Measurements from ENCODE around the gene SLC8A2. TPM values are rescaled to one million over a fixed set of nuclear protein-coding genes. Genes with fewer than 3 reads are reported as not detected.

SLC8A2 gene
- total and polyA plus RNA-seq, 2 donors (not counting 1 experiment from before 2014, with no cell fraction given): 0.07 TPM; not detected in 1

DNA sequence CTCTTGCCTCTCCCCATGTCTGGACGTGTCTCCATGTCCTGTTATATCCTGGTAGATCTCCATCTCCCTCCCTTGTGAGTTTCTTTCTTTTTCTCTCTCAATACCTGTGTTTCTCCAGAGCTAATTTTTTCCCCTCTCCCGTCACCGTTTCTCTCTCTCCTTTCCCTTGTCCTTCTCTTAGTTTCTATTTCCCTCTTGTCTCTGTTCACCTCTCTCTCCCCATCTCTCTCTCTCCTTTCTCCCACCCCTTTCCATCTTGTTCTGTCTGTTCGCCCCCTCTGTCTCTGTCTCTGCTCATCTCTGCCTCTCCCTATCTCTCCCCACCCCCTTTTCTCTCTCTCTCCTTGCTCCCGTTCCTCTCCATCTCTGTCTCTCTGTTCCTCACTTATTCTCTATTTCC is 13.0 kb downstream of the SLC8A2 start:
- H3K4me3 Mint-ChIP-seq: no peak overlapping the region
- no peak overlapping the region for H3K27ac Mint-ChIP-seq
- Histone ChIP-seq H3K4me2 (replicated peaks; ENCODE audit: low read depth, low read length, poor library complexity, severe bottlenecking) (no peak overlapping the region), H3K4me1 (ENCODE audit: control insufficient read depth in 2 of 2, insufficient read depth in 2 of 2, low read length in 2 of 2) (no peaks in the 10 kb centered on the region), H3K4me3 (ENCODE audit: control extremely low read depth in 1 of 5, extremely low read depth in 1 of 5, insufficient read depth in 1 of 5, low read depth in 2 of 5, low read length in 4 of 5) (no peak overlapping the region), H3K9ac (ENCODE audit: low read length) (no peak overlapping the region), H3K27me3 (replicated peaks in 1 of 4; ENCODE audit: control extremely low read depth in 1 of 4, control insufficient read depth in 3 of 4, insufficient read depth in 4 of 4, low read length in 3 of 4) (peaks cover 0 to 48% (median 25%) of the 10 kb centered on the region in 4 experiments), H3K79me2 (ENCODE audit: control insufficient read depth, insufficient read depth, low read length) (no peaks in the 10 kb centered on the region), H3K9me3 (ENCODE audit: control extremely low read depth in 1 of 3, control insufficient read depth in 2 of 3, insufficient read depth in 1 of 3, low read length in 2 of 3) (peaks cover 0 to 14% (median 6%) of the 10 kb centered on the region in 3 donors), H2AFZ (ENCODE audit: insufficient read depth, low read depth, low read length, poor library complexity, severe bottlenecking) (no peak overlapping the region), H3K36me3 (replicated peaks in 1 of 2; ENCODE audit: control extremely low read depth in 1 of 2, control insufficient read depth in 1 of 2, extremely low read depth in 1 of 2, insufficient read depth in 2 of 2, low read length in 1 of 2) (no peaks in the 10 kb centered on the region), H4K20me1 (ENCODE audit: control insufficient read depth, insufficient read depth, low read length, poor library complexity, severe bottlenecking) (no peaks in the 10 kb centered on the region), H3K27ac (ENCODE audit: low read length in 2 of 2) (no peak overlapping the region)
- peaks cover 4% of the 10 kb centered on the region for H3K9me3 Mint-ChIP-seq (ENCODE audit: insufficient read depth)
- CTCF ChIA-PET: no interaction called here
- WGBS (ENCODE audit: insufficient coverage): 36% methylated on average over 5 of the region's 5 CpGs
- POLR2A ChIA-PET: no interaction called here
- no peak for TF ChIP-seq EZH2 (IDR thresholded peaks at IDR 0.05; ENCODE audit: borderline replicate concordance, insufficient read depth, low read depth, low read length, poor library complexity, severe bottlenecking)
- TF ChIP-seq, protein P1, sequence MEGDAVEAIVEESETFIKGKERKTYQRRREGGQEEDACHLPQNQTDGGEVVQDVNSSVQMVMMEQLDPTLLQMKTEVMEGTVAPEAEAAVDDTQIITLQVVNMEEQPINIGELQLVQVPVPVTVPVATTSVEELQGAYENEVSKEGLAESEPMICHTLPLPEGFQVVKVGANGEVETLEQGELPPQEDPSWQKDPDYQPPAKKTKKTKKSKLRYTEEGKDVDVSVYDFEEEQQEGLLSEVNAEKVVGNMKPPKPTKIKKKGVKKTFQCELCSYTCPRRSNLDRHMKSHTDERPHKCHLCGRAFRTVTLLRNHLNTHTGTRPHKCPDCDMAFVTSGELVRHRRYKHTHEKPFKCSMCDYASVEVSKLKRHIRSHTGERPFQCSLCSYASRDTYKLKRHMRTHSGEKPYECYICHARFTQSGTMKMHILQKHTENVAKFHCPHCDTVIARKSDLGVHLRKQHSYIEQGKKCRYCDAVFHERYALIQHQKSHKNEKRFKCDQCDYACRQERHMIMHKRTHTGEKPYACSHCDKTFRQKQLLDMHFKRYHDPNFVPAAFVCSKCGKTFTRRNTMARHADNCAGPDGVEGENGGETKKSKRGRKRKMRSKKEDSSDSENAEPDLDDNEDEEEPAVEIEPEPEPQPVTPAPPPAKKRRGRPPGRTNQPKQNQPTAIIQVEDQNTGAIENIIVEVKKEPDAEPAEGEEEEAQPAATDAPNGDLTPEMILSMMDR (IDR thresholded peaks at IDR 0.05): no peak
- intact Hi-C loops (cut with micrococcal nuclease): no loop called here
- no peak for DNase-seq
- no peaks in the 10 kb centered on the region for H3K4me1 Mint-ChIP-seq
- H3K27me3 Mint-ChIP-seq: peaks cover 33% of the 10 kb centered on the region
- no peak for ATAC-seq (ENCODE audit: low read depth)

DNA sequence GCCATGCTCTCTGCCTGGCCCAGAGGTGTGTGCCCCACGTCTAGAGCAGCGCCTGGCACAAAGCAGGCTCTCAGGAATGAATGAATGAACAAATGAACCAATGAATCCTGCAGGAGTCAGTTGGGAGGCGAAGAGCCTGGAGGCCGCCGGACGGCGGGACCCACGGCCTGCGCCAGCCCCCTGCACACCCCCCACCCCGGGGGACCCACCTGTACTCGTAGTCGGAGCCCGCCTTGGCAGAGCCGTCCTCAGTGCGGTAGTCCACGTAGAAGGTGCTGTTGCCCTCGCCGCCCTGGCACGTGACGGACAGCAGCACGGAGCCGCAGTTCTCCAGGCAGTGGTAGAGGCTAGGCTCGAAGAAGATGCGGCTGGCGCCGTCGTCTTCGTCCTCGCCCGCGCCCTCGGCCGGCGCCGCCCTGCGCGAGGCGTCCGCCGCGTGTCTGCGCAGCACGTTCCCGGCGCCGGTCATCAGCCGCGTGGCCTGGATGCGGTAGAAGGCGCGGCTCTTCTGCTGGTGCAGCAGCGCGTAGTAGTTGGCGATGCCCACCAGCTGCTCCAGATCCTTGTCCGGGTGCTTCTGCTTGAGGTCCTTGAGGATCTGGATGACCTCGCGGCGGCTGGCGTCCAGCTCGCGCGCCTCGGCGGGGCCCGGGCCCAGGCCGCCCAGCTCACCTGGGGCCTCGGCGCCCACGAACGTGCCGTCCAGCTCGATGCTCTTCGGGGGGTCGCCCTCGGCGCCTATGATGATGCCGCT is 14.8 kb downstream of the SLC8A2 start:
- Mint-ChIP-seq H3K9me3 (ENCODE audit: insufficient read depth) (peaks cover 4% of the 10 kb centered on the region), H3K4me1 (no peaks in the 10 kb centered on the region), H3K27me3 (peaks cover 29% of the 10 kb centered on the region), H3K27ac (no peak overlapping the region), H3K4me3 (no peak overlapping the region)
- Histone ChIP-seq H3K27ac (ENCODE audit: low read length in 2 of 2) (no peak overlapping the region), H3K4me2 (replicated peaks; ENCODE audit: low read depth, low read length, poor library complexity, severe bottlenecking) (no peak overlapping the region), H3K36me3 (replicated peaks in 1 of 2; ENCODE audit: control extremely low read depth in 1 of 2, control insufficient read depth in 1 of 2, extremely low read depth in 1 of 2, insufficient read depth in 2 of 2, low read length in 1 of 2) (no peaks in the 10 kb centered on the region), H2AFZ (ENCODE audit: insufficient read depth, low read depth, low read length, poor library complexity, severe bottlenecking) (no peak overlapping the region), H3K9me3 (ENCODE audit: control extremely low read depth in 1 of 3, control insufficient read depth in 2 of 3, insufficient read depth in 1 of 3, low read length in 2 of 3) (peaks cover 0 to 14% (median 6%) of the 10 kb centered on the region in 3 donors), H3K9ac (ENCODE audit: low read length) (no peak overlapping the region), H3K4me3 (ENCODE audit: control extremely low read depth in 1 of 5, extremely low read depth in 1 of 5, insufficient read depth in 1 of 5, low read depth in 2 of 5, low read length in 4 of 5) (no peak overlapping the region), H4K20me1 (ENCODE audit: control insufficient read depth, insufficient read depth, low read length, poor library complexity, severe bottlenecking) (no peaks in the 10 kb centered on the region), H3K4me1 (ENCODE audit: control insufficient read depth in 2 of 2, insufficient read depth in 2 of 2, low read length in 2 of 2) (no peaks in the 10 kb centered on the region), H3K27me3 (replicated peaks in 1 of 4; ENCODE audit: control extremely low read depth in 1 of 4, control insufficient read depth in 3 of 4, insufficient read depth in 4 of 4, low read length in 3 of 4) (peaks cover 0 to 55% (median 27%) of the 10 kb centered on the region in 4 experiments), H3K79me2 (ENCODE audit: control insufficient read depth, insufficient read depth, low read length) (no peaks in the 10 kb centered on the region)
- ChIA-PET CTCF (no interaction called here), POLR2A (no interaction called here)
- TF ChIP-seq, protein P1 (IDR thresholded peaks at IDR 0.05): no peak
- TF ChIP-seq EZH2 (IDR thresholded peaks at IDR 0.05; ENCODE audit: borderline replicate concordance, insufficient read depth, low read depth, low read length, poor library complexity, severe bottlenecking): no peak
- 35% methylated on average over 77 of the region's 77 CpGs for WGBS (ENCODE audit: insufficient coverage)
- ATAC-seq (ENCODE audit: low read depth) (no peak), DNase-seq (no peak)
- intact Hi-C loops (cut with micrococcal nuclease): no loop called here
